Sigmoid colon (tissue), 7 donors: ENCODE data around the gene UNC5A. TPM values are rescaled to one million over a fixed set of nuclear protein-coding genes. Genes with fewer than 3 reads are reported as not detected.

Experiments
- DNase-seq: peaks from one replicate; pipeline ENCODE4 v3.0.0-alpha.2; 2019
- H3K27ac ChIP-seq, 4 donors: fragments of 200-600 bp; sonication (generic); one replicate each; pipeline ENCODE4 v1.5.1; 2016 to 2019; ENCODE audit warnings: mild to moderate bottlenecking in 1 of 4
- H3K27me3 ChIP-seq, 3 donors: fragments of 200-600 bp; sonication (generic); one replicate each; pipeline ENCODE4 v1.5.1; 2019; ENCODE audit warnings: mild to moderate bottlenecking in 1 of 3
- H3K36me3 ChIP-seq, 4 donors: fragments of 200-600 bp; sonication (generic); one replicate each; pipeline ENCODE4 v1.5.1; 2016 to 2019
- H3K4me1 ChIP-seq, 4 donors: fragments of 200-600 bp; sonication (generic); one replicate each; pipeline ENCODE4 v1.5.1; 2017 to 2019
- H3K4me3 ChIP-seq, 4 donors: fragments of 200-600 bp; sonication (generic); one replicate each; pipeline ENCODE4 v1.5.1; 2017 to 2019; ENCODE audit warnings: mild to moderate bottlenecking in 2 of 4, moderate library complexity in 1 of 4
- H3K9me3 ChIP-seq, 4 donors: fragments of 200-600 bp in 3 of 4; sonication (generic) in 3 of 4; one replicate each; pipeline versions ENCODE4 v1.5.1 to v1.6.1; 2013 to 2019
- CTCF ChIP-seq, 4 experiments: fragments of 450-650 bp in 3 of 4; fragments of 200-600 bp in 1 of 4; IDR thresholded peaks; one replicate each; pipeline ENCODE4 v1.5.1; 2016 to 2019; ENCODE audit warnings: antibody characterized with exemption in 4 of 4, mild to moderate bottlenecking in 3 of 4, moderate library complexity in 2 of 4
- EP300 ChIP-seq, 4 donors: sonication (generic); formaldehyde crosslinking; IDR thresholded peaks; one replicate each; pipeline ENCODE4 v1.6.1; 2017; ENCODE audit warnings: antibody characterized with exemption in 4 of 4
- POLR2A ChIP-seq, 2 donors: fragments of 450-650 bp; IDR thresholded peaks; one replicate each; pipeline ENCODE4 v1.6.1; 2016; ENCODE audit warnings: antibody characterized with exemption in 2 of 2, mild to moderate bottlenecking in 2 of 2, moderate library complexity in 2 of 2
- POLR2AphosphoS5 ChIP-seq, 4 donors: sonication (generic); formaldehyde crosslinking; IDR thresholded peaks; one replicate each; pipeline ENCODE4 v1.6.1; 2017; ENCODE audit warnings: antibody characterized with exemption in 4 of 4
- WGBS, 2 donors: extraction: QIAGEN DNeasy Blood & Tissue Kit; methylation state at CpG; one replicate each; pipeline ENCODE4 v1.1.7; 2013; 5-methylcytosine and 5-hydroxymethylcytosine counted together
- intact Hi-C: fragments of 100-400 bp; cut with DNase I; formaldehyde crosslinking; loops from one replicate; pipeline ENCODE4 v1.15.1; 2023
- polyA plus RNA-seq, 3 donors: library from polyadenylated mRNA; stranded (reverse); fragments of 200-250 nt; gene quantifications; one replicate each; pipeline ENCODE4 v1.2.3, GENCODE V29; 2013
- total RNA-seq, 4 donors: library from RNA; depleted of rRNA; stranded (reverse); fragments of >200 nt; gene quantifications; one replicate each; pipeline ENCODE4 v1.1.0, GENCODE V29; 2016
- donor health status: healthy with polysubstance abuse.
- donor health status: Bipolar disorder and iron deficiency.
- donor health status: healthy.

Gene UNC5A
- total and polyA plus RNA-seq, 7 donors, result 0.34 to 0.60 TPM; not detected in 5

DNA sequence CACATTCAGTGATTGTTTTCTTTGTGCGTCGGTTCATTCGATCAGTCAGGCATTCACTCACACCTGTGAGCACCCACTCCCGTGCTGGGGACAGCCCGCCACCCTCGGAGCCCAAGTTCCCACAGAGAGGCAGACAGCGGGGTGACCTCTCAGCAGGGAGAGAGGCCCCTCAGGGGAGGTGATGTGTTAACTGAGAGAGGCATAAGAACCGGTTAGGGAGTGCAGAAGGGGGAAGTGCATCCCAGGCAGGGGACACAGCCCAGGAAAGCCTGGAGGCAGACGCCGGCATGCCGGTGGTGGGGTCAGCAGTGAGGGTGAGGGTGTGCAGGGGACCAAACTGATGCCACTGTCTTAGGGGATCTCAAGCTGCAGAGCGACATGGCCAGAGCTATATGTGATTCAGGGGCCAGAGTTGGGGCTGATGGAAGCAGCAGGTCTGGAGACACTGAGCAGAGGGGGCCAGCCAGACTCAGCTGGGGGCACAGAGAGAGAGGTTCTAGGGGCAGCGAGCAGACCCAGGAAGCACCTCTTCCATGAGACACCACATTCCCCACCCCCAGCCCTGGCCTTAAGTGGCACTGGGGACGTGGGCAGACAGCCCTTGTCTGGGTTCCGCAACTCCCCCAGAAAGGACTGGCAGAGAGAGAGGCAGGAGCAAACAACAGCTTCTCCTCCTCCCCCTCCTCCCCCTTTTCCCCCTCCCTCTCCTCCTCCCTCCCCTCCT lies 52.8 kb downstream of the UNC5A start:
- H3K9me3 ChIP-seq, result no peaks in the 10 kb centered on the region
- H3K4me3 ChIP-seq, result no peak overlapping the region
- WGBS, 2 donors, result 21 to 24% methylated on average over 15 of the region's 15 CpGs
- H3K27ac ChIP-seq, result no peak overlapping the region
- TF ChIP-seq CTCF (IDR thresholded peaks at IDR 0.05), result no peak
- no peak for TF ChIP-seq POLR2A (IDR thresholded peaks at IDR 0.05)
- TF ChIP-seq POLR2AphosphoS5 (IDR thresholded peaks at IDR 0.05), result no peak
- no peak for TF ChIP-seq EP300 (IDR thresholded peaks at IDR 0.05)
- no peaks in the 10 kb centered on the region for H3K36me3 ChIP-seq
- intact Hi-C loops, result no loop called here
- DNase-seq, result no peak
- H3K27me3 ChIP-seq, result peaks cover 7 to 75% (median 31%) of the 10 kb centered on the region in 3 donors
- H3K4me1 ChIP-seq, result no peaks in the 10 kb centered on the region

DNA sequence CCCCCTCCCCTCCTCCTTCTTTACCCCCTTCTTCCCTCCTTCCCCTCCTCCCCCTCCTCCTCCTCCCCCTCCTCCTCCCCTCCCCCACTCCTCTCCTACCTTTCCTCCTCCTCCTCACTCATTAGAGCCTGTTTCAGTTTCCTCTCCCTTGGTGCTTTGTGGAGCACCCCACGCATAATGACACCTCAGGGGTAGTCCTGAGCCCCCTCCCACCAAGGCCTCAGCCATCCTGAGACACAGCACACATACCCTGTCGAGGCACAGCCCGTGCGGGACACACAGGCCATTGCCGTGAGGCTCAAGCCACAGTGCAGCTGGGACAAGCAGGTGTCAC lies 53.4 kb downstream of the UNC5A start:
- Histone ChIP-seq H3K9me3 (no peaks in the 10 kb centered on the region), H3K4me1 (no peaks in the 10 kb centered on the region), H3K36me3 (no peaks in the 10 kb centered on the region), H3K4me3 (no peak overlapping the region), H3K27ac (no peak overlapping the region), H3K27me3 (peaks cover 7 to 81% (median 31%) of the 10 kb centered on the region in 3 donors)
- no peak for DNase-seq
- intact Hi-C loops, result no loop called here
- TF ChIP-seq POLR2A (IDR thresholded peaks at IDR 0.05) (no peak), EP300 (IDR thresholded peaks at IDR 0.05) (no peak), CTCF (IDR thresholded peaks at IDR 0.05) (no peak), POLR2AphosphoS5 (IDR thresholded peaks at IDR 0.05) (no peak)
- 43 to 47% methylated on average over 5 of the region's 5 CpGs for WGBS, 2 donors

DNA sequence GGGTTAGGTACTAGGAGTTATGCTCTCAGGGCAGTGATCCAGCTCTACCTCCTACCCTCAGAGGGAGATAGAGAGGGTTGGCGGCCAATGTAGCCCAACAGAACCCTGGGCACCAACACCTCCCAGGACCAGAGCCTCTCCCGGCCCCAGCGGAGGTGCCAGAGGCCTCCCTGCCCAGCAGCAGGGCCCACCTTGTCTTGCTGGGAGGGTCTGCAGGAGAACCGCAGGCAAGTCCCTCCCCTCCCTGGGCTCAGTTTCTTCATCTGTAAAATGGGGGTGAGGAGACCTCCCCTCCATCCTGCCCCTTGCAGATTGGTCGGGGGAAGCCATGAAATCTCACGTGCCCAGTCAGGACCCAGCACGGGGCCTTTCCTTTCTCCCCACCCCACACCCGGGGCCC lies 54.4 kb downstream of the UNC5A start:
- DNase-seq, result no peak
- 81 to 86% methylated on average over 8 of the region's 8 CpGs for WGBS, 2 donors
- intact Hi-C loops, result no loop called here
- Histone ChIP-seq H3K27ac (no peak overlapping the region), H3K27me3 (peaks cover 7 to 90% (median 31%) of the 10 kb centered on the region in 3 donors), H3K4me3 (no peak overlapping the region), H3K9me3 (no peaks in the 10 kb centered on the region), H3K36me3 (no peaks in the 10 kb centered on the region), H3K4me1 (no peaks in the 10 kb centered on the region)
- TF ChIP-seq CTCF (IDR thresholded peaks at IDR 0.05), result no peak
- TF ChIP-seq POLR2AphosphoS5 (IDR thresholded peaks at IDR 0.05), result no peak
- TF ChIP-seq EP300 (IDR thresholded peaks at IDR 0.05), result no peak
- no peak for TF ChIP-seq POLR2A (IDR thresholded peaks at IDR 0.05)

DNA sequence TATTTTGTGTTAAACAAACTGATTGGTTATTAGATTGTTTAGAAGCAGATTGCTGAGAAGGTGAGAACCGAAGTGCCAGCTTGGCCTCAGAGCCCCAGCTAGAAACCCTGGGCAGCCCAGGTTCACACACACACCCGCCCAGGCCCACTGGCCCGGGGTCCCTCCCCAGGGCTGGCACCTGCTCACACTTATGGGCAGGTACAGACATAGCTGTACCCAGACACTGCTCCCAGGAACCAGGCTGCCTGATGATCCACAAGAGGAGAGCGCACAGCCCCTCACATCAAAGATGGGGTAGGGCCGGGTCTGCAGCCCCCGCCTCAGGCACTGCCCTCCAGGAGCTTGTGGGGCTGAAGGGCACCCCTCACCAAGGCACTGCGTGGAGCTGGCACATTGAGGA lies 55.6 kb downstream of the UNC5A start:
- H3K36me3 ChIP-seq, result no peaks in the 10 kb centered on the region
- no peak overlapping the region for H3K27ac ChIP-seq
- H3K9me3 ChIP-seq, result no peaks in the 10 kb centered on the region
- intact Hi-C loops, result no loop called here
- H3K4me1 ChIP-seq, result no peaks in the 10 kb centered on the region
- H3K4me3 ChIP-seq, result no peak overlapping the region
- 75 to 82% methylated on average over 7 of the region's 7 CpGs for WGBS, 2 donors
- DNase-seq, result no peak
- TF ChIP-seq POLR2AphosphoS5 (IDR thresholded peaks at IDR 0.05), result no peak
- no peak for TF ChIP-seq CTCF (IDR thresholded peaks at IDR 0.05)
- no peak for TF ChIP-seq POLR2A (IDR thresholded peaks at IDR 0.05)
- TF ChIP-seq EP300 (IDR thresholded peaks at IDR 0.05), result no peak
- peaks cover 7 to 80% (median 24%) of the 10 kb centered on the region in 3 donors for H3K27me3 ChIP-seq
